CD4-positive, alpha-beta memory T cell (primary cell): Measurements from ENCODE around the gene CLNK. TPM values are rescaled to one million over a fixed set of nuclear protein-coding genes. Genes with fewer than 3 reads are reported as not detected.

Experiments
- CTCF ChIA-PET: fragments of 350-600 bp; sonication (Branson Sonifier 250); formaldehyde crosslinking; loops from one replicate; lab custom pipeline; 2021; ENCODE audit warnings: inconsistent platforms; ENCODE audit not compliant: partially characterized antibody; lab: Charles Lee
- POLR2A ChIA-PET: fragments of 350-600 bp; sonication (Branson Sonifier 250); formaldehyde crosslinking; loops from one replicate; lab custom pipeline; 2021; ENCODE audit not compliant: partially characterized antibody; lab: Charles Lee
- DNase-seq, 5 donors: peaks; one replicate each; pipeline versions ENCODE4 v3.0.0 to v3.0.0-alpha.2; 2020 to 2022; ENCODE audit warnings: mixed read lengths in 1 of 5
- H3K27ac ChIP-seq: one replicate; pipeline ENCODE4 v1.7.0; 2013; ENCODE audit warnings: low read depth, low read length
- H3K27me3 ChIP-seq: 2 replicates; pipeline ENCODE4 v1.7.0; 2013; ENCODE audit warnings: mild to moderate bottlenecking, low read length, moderate library complexity; ENCODE audit not compliant: insufficient read depth
- H3K36me3 ChIP-seq: 2 replicates; pipeline ENCODE4 v1.7.0; 2013; ENCODE audit warnings: mild to moderate bottlenecking, low read length, moderate library complexity; ENCODE audit not compliant: insufficient read depth
- H3K4me1 ChIP-seq: 2 replicates; pipeline ENCODE4 v1.7.0; 2013; ENCODE audit warnings: mild to moderate bottlenecking, low read length, moderate library complexity; ENCODE audit not compliant: insufficient read depth
- H3K4me3 ChIP-seq, 2 donors: one replicate each; pipeline ENCODE4 v1.7.0; 2013; ENCODE audit warnings: low read length in 2 of 2, mild to moderate bottlenecking in 1 of 2
- H3K9me3 ChIP-seq, 2 donors: one replicate each; pipeline ENCODE4 v1.7.0; 2013; ENCODE audit warnings: low read length in 2 of 2, control low read depth in 1 of 2; ENCODE audit not compliant: control insufficient read depth in 1 of 2
- H3K27ac Mint-ChIP-seq, 7 donors: one replicate each; pipeline ENCODE4 v1.8.0; 2020 to 2021; ENCODE audit warnings: mixed read lengths in 7 of 7, mild to moderate bottlenecking in 6 of 7, inconsistent platforms in 3 of 7, moderate library complexity in 3 of 7
- H3K27me3 Mint-ChIP-seq, 2 donors: one replicate each; pipeline ENCODE4 v1.8.0; 2020 to 2021; ENCODE audit warnings: mixed read lengths in 2 of 2
- H3K36me3 Mint-ChIP-seq, 2 donors: one replicate each; pipeline ENCODE4 v1.8.0; 2020 to 2021; ENCODE audit warnings: mixed read lengths in 2 of 2, inconsistent platforms in 1 of 2, mild to moderate bottlenecking in 1 of 2
- H3K4me1 Mint-ChIP-seq, 4 donors: one replicate each; pipeline ENCODE4 v1.8.0; 2020 to 2021; ENCODE audit warnings: mixed read lengths in 4 of 4, mild to moderate bottlenecking in 1 of 4
- H3K4me3 Mint-ChIP-seq, 8 donors: one replicate each; pipeline ENCODE4 v1.8.0; 2020 to 2021; ENCODE audit warnings: mixed read lengths in 8 of 8, mild to moderate bottlenecking in 7 of 8, moderate library complexity in 6 of 8, inconsistent platforms in 3 of 8
- H3K9me3 Mint-ChIP-seq, 8 donors: one replicate each; pipeline ENCODE4 v1.8.0; 2020 to 2021; ENCODE audit warnings: mixed read lengths in 8 of 8, mild to moderate bottlenecking in 5 of 8, inconsistent platforms in 3 of 8, moderate library complexity in 1 of 8
- intact Hi-C: fragments of 100-400 bp; cut with micrococcal nuclease; formaldehyde crosslinking; loops from one replicate; pipeline ENCODE4 v1.15.1; 2023
- polyA plus RNA-seq, 2 donors: library from polyadenylated mRNA; unstranded; fragments of 300-500 nt; fragmentation: Illumina TruSeq; gene quantifications; one replicate each; pipeline ENCODE4 v1.2.3, GENCODE V29; 2021
- total RNA-seq, 2 experiments: library from RNA; stranded (reverse); gene quantifications; one replicate each; pipeline ENCODE4 v1.2.3, GENCODE V29; 2021

The CLNK gene
- total and polyA plus RNA-seq, 4 experiments from 2014 or later = 0.11 to 0.29 TPM; not detected in 2

GRCh38 chr4:10529291-10530136 is 155.1 kb downstream of the CLNK start:
- Histone ChIP-seq H3K4me1 (no peaks in the 10 kb centered on the region), H3K27me3 (no peaks in the 10 kb centered on the region), H3K4me3 (no peak overlapping the region), H3K36me3 (no peaks in the 10 kb centered on the region), H3K9me3 (no peaks in the 10 kb centered on the region), H3K27ac (no peak overlapping the region)
- Mint-ChIP-seq H3K9me3 (no peaks in the 10 kb centered on the region), H3K27ac (peak overlapping the region in 1 of 7 donors; percentile 10), H3K27me3 (peaks cover 4 to 6% of the 10 kb centered on the region in 2 donors), H3K36me3 (no peaks in the 10 kb centered on the region), H3K4me3 (no peak overlapping the region), H3K4me1 (no peaks in the 10 kb centered on the region)
- ChIA-PET CTCF (interaction anchor here (1.3 kb wide), 1 partner anchor 371 kb away, joined by 4 read pairs; no protein-coding TSS in a partner anchor), POLR2A (no interaction called here)
- DNase-seq = no peak
- intact Hi-C loops = no loop called here

DNA sequence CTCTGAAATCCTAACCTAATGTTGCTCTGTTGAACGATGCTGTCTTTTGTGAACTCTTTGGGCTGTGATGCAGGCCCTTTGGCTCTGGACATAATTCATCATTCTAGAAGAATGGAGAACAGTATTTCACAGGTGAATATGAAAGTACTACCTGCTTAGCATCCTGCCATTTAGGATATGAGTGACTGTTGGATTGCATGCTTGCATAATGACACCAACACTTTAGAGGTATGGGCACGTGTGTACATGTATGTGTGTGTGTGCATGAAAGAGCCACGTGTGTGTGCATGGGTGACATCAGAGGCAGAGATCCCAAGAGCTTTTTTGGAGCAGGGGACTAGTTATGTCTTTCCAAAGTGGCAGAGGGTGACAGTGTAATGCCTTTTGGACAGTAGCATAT is 157.1 kb downstream of the CLNK start:
- no peaks in the 10 kb centered on the region for H3K36me3 Mint-ChIP-seq
- no peaks in the 10 kb centered on the region for H3K4me1 ChIP-seq
- POLR2A ChIA-PET = no interaction called here
- no peak overlapping the region for H3K4me3 ChIP-seq
- intact Hi-C loops = no loop called here
- H3K27ac Mint-ChIP-seq = no peak overlapping the region
- no peaks in the 10 kb centered on the region for H3K27me3 ChIP-seq
- no peaks in the 10 kb centered on the region for H3K36me3 ChIP-seq
- H3K4me3 Mint-ChIP-seq = no peak overlapping the region
- CTCF ChIA-PET = interaction anchor here (1.1 to 2.0 kb wide), 2 partner anchors 10 to 112 kb away, joined by 3 to 9 read pairs; no protein-coding TSS in a partner anchor
- H3K9me3 Mint-ChIP-seq = no peaks in the 10 kb centered on the region
- no peak for DNase-seq
- H3K27me3 Mint-ChIP-seq = peaks cover 6 to 7% of the 10 kb centered on the region in 2 donors
- H3K4me1 Mint-ChIP-seq = no peaks in the 10 kb centered on the region
- H3K9me3 ChIP-seq = no peaks in the 10 kb centered on the region
- H3K27ac ChIP-seq = no peak overlapping the region

DNA sequence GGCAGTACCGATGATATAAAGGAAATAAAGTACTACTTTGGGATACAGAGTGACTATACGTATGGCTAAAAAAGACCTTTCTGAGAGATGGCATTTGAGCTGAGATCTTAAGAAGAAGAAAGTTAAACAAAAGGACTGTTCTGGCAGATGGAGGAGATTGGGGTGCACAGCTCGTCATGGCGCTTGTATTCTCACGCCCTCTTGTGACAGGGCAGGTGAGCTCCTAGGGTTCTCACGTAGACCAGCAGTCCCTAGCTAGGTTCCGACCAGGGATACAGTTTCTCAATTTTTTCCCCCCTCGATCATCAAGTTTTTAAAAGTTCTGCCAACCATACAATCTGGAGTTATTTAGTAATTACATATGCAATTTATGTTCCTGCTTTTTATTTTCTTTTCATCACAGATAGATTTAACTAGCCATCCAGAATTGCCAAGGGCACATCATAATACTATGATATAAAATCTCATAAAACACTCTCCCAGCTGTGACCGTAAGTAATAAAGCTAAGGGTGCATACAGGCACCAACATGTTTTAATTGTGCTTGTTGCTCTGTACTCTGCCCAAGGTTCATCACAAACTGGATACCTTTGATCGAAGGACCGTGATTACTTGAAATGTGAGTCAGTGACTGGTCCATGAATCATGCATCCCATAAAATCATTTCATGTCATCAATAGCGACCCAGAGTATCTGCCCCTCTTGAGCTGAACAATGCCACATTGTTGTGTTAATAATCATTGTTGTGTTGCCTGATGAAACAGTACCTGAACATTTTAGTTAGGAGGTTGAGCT is 157.9 kb downstream of the CLNK start:
- POLR2A ChIA-PET = no interaction called here
- peaks cover 4 to 6% of the 10 kb centered on the region in 2 donors for H3K27me3 Mint-ChIP-seq
- H3K4me1 Mint-ChIP-seq = no peaks in the 10 kb centered on the region

GRCh38 chr4:10524196-10524833 is 160.3 kb downstream of the CLNK start:
- DNase-seq = no peak
- H3K4me1 ChIP-seq = no peaks in the 10 kb centered on the region
- intact Hi-C loops = no loop called here
- peaks cover 3 to 4% of the 10 kb centered on the region in 2 donors for H3K27me3 Mint-ChIP-seq
- H3K36me3 Mint-ChIP-seq = no peaks in the 10 kb centered on the region
- no peaks in the 10 kb centered on the region for H3K36me3 ChIP-seq
- no peak overlapping the region for H3K4me3 Mint-ChIP-seq
- CTCF ChIA-PET = interaction anchor here (3.4 kb wide), 1 partner anchor 14 kb away, joined by 11 read pairs; no protein-coding TSS in a partner anchor
- H3K4me1 Mint-ChIP-seq = no peaks in the 10 kb centered on the region
- H3K4me3 ChIP-seq = no peak overlapping the region
- H3K27me3 ChIP-seq = no peaks in the 10 kb centered on the region
- H3K27ac ChIP-seq = no peak overlapping the region
- H3K27ac Mint-ChIP-seq = no peak overlapping the region
- H3K9me3 Mint-ChIP-seq = no peaks in the 10 kb centered on the region
- H3K9me3 ChIP-seq = no peaks in the 10 kb centered on the region
- POLR2A ChIA-PET = no interaction called here

More for the DNA sequence above, 157.9 kb downstream of the CLNK start:
- Histone ChIP-seq H3K9me3 (no peaks in the 10 kb centered on the region), H3K4me3 (no peak overlapping the region), H3K27ac (no peak overlapping the region), H3K36me3 (no peaks in the 10 kb centered on the region), H3K27me3 (no peaks in the 10 kb centered on the region), H3K4me1 (no peaks in the 10 kb centered on the region)
- Mint-ChIP-seq H3K9me3 (no peaks in the 10 kb centered on the region), H3K4me3 (no peak overlapping the region), H3K36me3 (no peaks in the 10 kb centered on the region), H3K27ac (no peak overlapping the region)
- CTCF ChIA-PET = interaction anchor here (1.1 to 2.1 kb wide), 4 partner anchors 11 to 367 kb away, joined by 3 to 9 read pairs (median 4); no protein-coding TSS in a partner anchor
- no peak for DNase-seq
- intact Hi-C loops = no loop called here

DNA sequence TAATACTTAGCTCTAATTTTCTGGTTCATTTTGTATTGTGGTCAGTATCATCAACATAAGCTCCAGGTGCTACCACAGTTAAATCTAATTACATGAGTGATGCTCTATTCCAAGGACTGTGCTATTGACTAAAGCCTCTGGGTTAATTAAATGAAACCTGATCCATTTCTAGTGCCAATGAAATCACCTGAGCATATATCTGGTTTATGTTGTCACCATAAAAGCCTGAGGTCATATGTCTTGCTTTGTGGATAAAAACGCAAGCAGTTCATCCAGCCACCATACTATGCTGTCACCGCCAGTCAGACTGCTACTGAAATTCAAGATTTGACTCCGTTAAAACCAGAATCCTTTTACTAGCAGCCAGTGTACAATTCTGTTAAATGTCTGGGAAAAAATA is 163.1 kb downstream of the CLNK start:
- Mint-ChIP-seq H3K4me3 (no peak overlapping the region), H3K36me3 (no peaks in the 10 kb centered on the region), H3K4me1 (no peaks in the 10 kb centered on the region), H3K9me3 (peaks cover 0 to 3% (median 0%) of the 10 kb centered on the region in 8 donors), H3K27me3 (peaks cover 2 to 3% of the 10 kb centered on the region in 2 donors), H3K27ac (no peak overlapping the region)
- no peaks in the 10 kb centered on the region for H3K36me3 ChIP-seq
- no peaks in the 10 kb centered on the region for H3K9me3 ChIP-seq
- ChIA-PET CTCF (interaction anchor here (1.1 kb wide), 1 partner anchor 11 kb away, joined by 3 read pairs; no protein-coding TSS in a partner anchor), POLR2A (no interaction called here)
- H3K4me3 ChIP-seq = no peak overlapping the region
- intact Hi-C loops = no loop called here
- no peaks in the 10 kb centered on the region for H3K4me1 ChIP-seq
- H3K27me3 ChIP-seq = no peaks in the 10 kb centered on the region
- no peak overlapping the region for H3K27ac ChIP-seq
- DNase-seq = no peak

DNA sequence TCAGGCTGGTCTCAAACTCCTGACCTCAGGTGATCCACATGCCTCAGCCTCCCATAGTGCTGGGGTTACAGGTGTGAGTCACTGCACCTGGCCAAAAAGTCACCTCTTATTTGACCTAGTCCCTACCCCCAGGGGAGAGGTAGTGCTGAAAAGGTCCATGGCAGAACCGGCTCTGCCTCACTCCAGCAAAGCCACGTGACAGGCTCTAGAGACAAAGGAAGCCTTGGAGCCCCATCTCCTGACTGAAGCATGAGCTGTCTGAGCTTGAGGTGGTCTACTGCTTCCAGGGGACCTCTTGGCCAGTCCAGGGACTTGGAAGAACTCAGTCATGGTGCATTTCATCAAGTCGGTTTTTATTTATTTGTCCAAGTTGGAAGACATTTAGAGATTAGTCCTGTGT is 174.8 kb downstream of the CLNK start:
- peaks cover 0 to 6% (median 3%) of the 10 kb centered on the region in 4 donors for H3K4me1 Mint-ChIP-seq
- CTCF ChIA-PET = no interaction called here

More for the DNA sequence above, 174.8 kb downstream of the CLNK start:
- intact Hi-C loops = no loop called here
- Mint-ChIP-seq H3K27me3 (peaks cover 0 to 1% of the 10 kb centered on the region in 2 donors), H3K9me3 (peaks cover 0 to 14% (median 6%) of the 10 kb centered on the region in 8 donors), H3K4me3 (no peak overlapping the region), H3K36me3 (no peaks in the 10 kb centered on the region), H3K27ac (no peak overlapping the region)
- no peaks in the 10 kb centered on the region for H3K27me3 ChIP-seq
- no peak overlapping the region for H3K4me3 ChIP-seq
- H3K36me3 ChIP-seq = no peaks in the 10 kb centered on the region
- H3K27ac ChIP-seq = no peak overlapping the region
- H3K4me1 ChIP-seq = no peaks in the 10 kb centered on the region
- POLR2A ChIA-PET = no interaction called here
- H3K9me3 ChIP-seq = no peaks in the 10 kb centered on the region
- DNase-seq = no peak
